Measurements from ENCODE around the gene SPRR5.
A peak's percentile ranks its signal among the peaks of the same experiment; 100 is the strongest.

DNA sequence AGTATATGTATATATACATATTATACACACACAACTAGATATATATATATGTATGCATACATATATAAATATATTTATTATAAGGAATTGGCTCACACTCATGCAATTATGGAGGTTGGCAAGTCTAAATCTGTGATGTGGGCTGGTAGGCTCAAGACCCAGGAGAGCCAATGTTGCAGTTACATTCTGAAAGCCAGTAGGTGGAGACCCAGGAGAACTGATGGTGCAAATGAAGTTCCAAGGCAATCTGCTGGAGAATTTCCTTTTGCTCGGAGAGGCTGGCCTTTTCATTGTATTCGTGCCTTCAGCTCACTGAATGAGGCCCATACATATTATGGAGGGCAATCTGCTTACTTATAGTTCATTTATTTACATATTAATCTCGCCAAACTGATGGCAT is 29.2 kb upstream of the SPRR5 start:
- TF ChIP-seq CTCF (IDR thresholded peaks at IDR 0.05) (peak; percentile 57), ZFX (IDR thresholded peaks at IDR 0.05; ENCODE audit: borderline replicate concordance) (no peak)

Measured in 22Rv1 (cell line).